Neuronal stem cell (in vitro differentiated cells): ENCODE results near the gene PSENEN.
A peak's percentile ranks its signal among the peaks of the same experiment; 100 is the strongest.

Experiments
- DNase-seq: peaks from one replicate; pipeline ENCODE4 v3.0.0-alpha.2; 2013; ENCODE audit warnings: low spot score
- H2AFZ ChIP-seq: one replicate; pipeline ENCODE4 v1.6.1; 2013; ENCODE audit warnings: mild to moderate bottlenecking, low read length, inconsistent platforms
- H2AK5ac ChIP-seq: 2 replicates; pipeline ENCODE4 v1.6.1; 2013; ENCODE audit warnings: low read depth, mild to moderate bottlenecking, inconsistent platforms, low read length, moderate library complexity, mixed read lengths
- H2BK120ac ChIP-seq: 2 replicates; pipeline ENCODE4 v1.6.1; 2013; ENCODE audit warnings: low read depth, mild to moderate bottlenecking, inconsistent platforms, low read length, moderate library complexity, mixed read lengths
- H2BK12ac ChIP-seq: one replicate; pipeline ENCODE4 v1.6.1; 2013; ENCODE audit warnings: low read length, inconsistent platforms
- H2BK15ac ChIP-seq: 2 replicates; pipeline ENCODE4 v1.6.1; 2013; ENCODE audit warnings: mild to moderate bottlenecking, low read length, inconsistent platforms, mixed read lengths
- H2BK5ac ChIP-seq: one replicate; pipeline ENCODE4 v1.6.1; 2013; ENCODE audit warnings: inconsistent platforms, mild to moderate bottlenecking, low read length, moderate library complexity
- H3K14ac ChIP-seq: one replicate; pipeline ENCODE4 v1.6.1; 2013; ENCODE audit warnings: low read length, inconsistent platforms
- H3K18ac ChIP-seq: 2 replicates; pipeline ENCODE4 v1.6.1; 2013; ENCODE audit warnings: low read length, inconsistent platforms
- H3K23ac ChIP-seq: 2 replicates; pipeline ENCODE4 v1.6.1; 2013; ENCODE audit warnings: low read depth, mild to moderate bottlenecking, mixed read lengths, low read length, inconsistent platforms; ENCODE audit not compliant: poor library complexity
- H3K27ac ChIP-seq: replicated peaks from 3 replicates; pipeline ENCODE4 v1.5.1; 2013; ENCODE audit warnings: low read length, inconsistent platforms
- H3K27me3 ChIP-seq, 3 experiments: 2 replicates each; pipeline ENCODE4 v1.6.1; 2013; ENCODE audit warnings: low read length in 3 of 3, mild to moderate bottlenecking in 2 of 3, inconsistent platforms in 1 of 3, low read depth in 1 of 3, mixed read lengths in 1 of 3, moderate library complexity in 1 of 3; ENCODE audit not compliant: control insufficient read depth in 3 of 3, insufficient read depth in 3 of 3
- H3K36me3 ChIP-seq, 2 donors: replicated peaks in 1 of 2; 2 replicates each; pipeline ENCODE4 v1.6.1; 2013; ENCODE audit warnings: low read length in 2 of 2; ENCODE audit not compliant: control insufficient read depth in 2 of 2, insufficient read depth in 2 of 2
- H3K4ac ChIP-seq: 2 replicates; pipeline ENCODE4 v1.6.1; 2013; ENCODE audit warnings: inconsistent platforms, mild to moderate bottlenecking, low read length, moderate library complexity
- H3K4me1 ChIP-seq, 2 donors: 1 replicate in 1 of 2; 2 replicates in 1 of 2; pipeline ENCODE4 v1.6.1; 2013; ENCODE audit warnings: low read length in 2 of 2, low read depth in 1 of 2; ENCODE audit not compliant: control insufficient read depth in 2 of 2, insufficient read depth in 1 of 2
- H3K4me2 ChIP-seq: one replicate; pipeline ENCODE4 v1.6.1; 2013; ENCODE audit warnings: mild to moderate bottlenecking, low read length, inconsistent platforms; ENCODE audit not compliant: insufficient read depth, poor library complexity, severe bottlenecking
- H3K4me3 ChIP-seq, 2 donors: 2 replicates each; pipeline ENCODE4 v1.5.1; 2013; ENCODE audit warnings: low read length in 2 of 2, mild to moderate bottlenecking in 2 of 2, inconsistent platforms in 1 of 2, moderate library complexity in 1 of 2
- H3K79me1 ChIP-seq: one replicate; pipeline ENCODE4 v1.6.1; 2013; ENCODE audit warnings: low read depth, mild to moderate bottlenecking, inconsistent platforms, low read length, moderate library complexity
- H3K9ac ChIP-seq: one replicate; pipeline ENCODE4 v1.6.1; 2013; ENCODE audit warnings: mild to moderate bottlenecking, low read depth, low read length, inconsistent platforms; ENCODE audit not compliant: poor library complexity
- H3K9me3 ChIP-seq, 2 donors: replicated peaks in 1 of 2; 2 replicates each; pipeline versions ENCODE3 to v1.6.1; 2013; ENCODE audit warnings: low read length in 2 of 2, mild to moderate bottlenecking in 2 of 2, inconsistent platforms in 1 of 2, low read depth in 1 of 2, mixed read lengths in 1 of 2, moderate library complexity in 1 of 2; ENCODE audit not compliant: control insufficient read depth in 2 of 2, insufficient read depth in 1 of 2
- H4K8ac ChIP-seq: one replicate; pipeline ENCODE4 v1.6.1; 2013; ENCODE audit warnings: low read depth, mild to moderate bottlenecking, inconsistent platforms, low read length, moderate library complexity
- H4K91ac ChIP-seq: one replicate; pipeline ENCODE4 v1.6.1; 2013; ENCODE audit warnings: low read length, low read depth, mild to moderate bottlenecking, inconsistent platforms; ENCODE audit not compliant: poor library complexity
- WGBS, 2 donors: extraction: QIAGEN DNeasy Blood & Tissue Kit; methylation state at CpG; one replicate each; pipeline ENCODE4 v1.1.7; 2013; ENCODE audit warnings: missing lambda C conversion rate in 2 of 2, mixed read lengths in 1 of 2; ENCODE audit not compliant: insufficient read length in 2 of 2, insufficient replicate concordance in 1 of 2; ENCODE audit errors: extremely low coverage in 2 of 2; 5-methylcytosine and 5-hydroxymethylcytosine counted together

PSENEN gene

DNA sequence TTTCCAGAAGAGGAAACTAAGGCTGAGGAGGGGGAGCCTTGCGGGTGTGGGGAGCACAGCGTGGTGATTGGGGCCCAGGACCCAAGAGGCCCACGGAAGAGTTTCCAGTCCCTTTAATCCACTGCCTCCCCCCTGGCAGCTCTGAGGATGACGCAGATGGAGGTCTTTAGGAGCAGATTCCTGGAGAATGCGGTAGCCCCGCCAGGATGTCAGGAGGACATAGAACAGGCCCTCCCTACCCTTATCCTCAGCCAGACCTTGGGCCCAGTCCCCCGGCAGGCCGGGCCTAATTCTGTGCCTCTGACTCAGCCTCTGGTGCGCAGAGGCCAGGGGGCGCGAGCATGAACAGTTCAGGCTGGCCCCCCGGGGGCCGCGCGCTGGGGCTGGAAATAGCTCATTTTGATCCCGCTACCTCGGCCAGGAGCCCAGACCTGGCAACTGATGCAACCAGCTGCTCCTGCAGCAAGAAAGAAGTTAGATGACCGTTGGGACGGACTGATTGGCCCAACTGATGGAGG, 11.8 kb downstream of the PSENEN start:
- no peak overlapping the region for H4K91ac ChIP-seq
- peak overlapping the region; percentile 56 for H3K14ac ChIP-seq
- H3K79me1 ChIP-seq, result peaks cover 17% of the 10 kb centered on the region
- H2BK5ac ChIP-seq, result peak overlapping the region; percentile 75
- peak overlapping the region; percentile 72 for H2BK120ac ChIP-seq
- peaks cover 12 to 24% of the 10 kb centered on the region in 2 donors for H3K4me1 ChIP-seq
- peak overlapping the region; percentile 76 to 93 for H3K4me3 ChIP-seq
- peak overlapping the region; percentile 81 for H3K9ac ChIP-seq
- peaks cover 0 to 13% (median 3%) of the 10 kb centered on the region in 3 experiments for H3K27me3 ChIP-seq
- H2AK5ac ChIP-seq, result peak overlapping the region; percentile 99
- H3K36me3 ChIP-seq, result peaks cover 25 to 53% of the 10 kb centered on the region in 2 donors
- peak overlapping the region; percentile 75 for H2AFZ ChIP-seq
- H3K4ac ChIP-seq, result peak overlapping the region; percentile 53
- H4K8ac ChIP-seq, result peak overlapping the region; percentile 82
- peak overlapping the region; percentile 97 for H2BK15ac ChIP-seq
- no peak for DNase-seq
- peak overlapping the region; percentile 58 for H2BK12ac ChIP-seq
- WGBS, 2 donors, result no CpG with 5 or more reads among the region's 19 CpGs
- no peaks in the 10 kb centered on the region for H3K9me3 ChIP-seq
- H3K27ac ChIP-seq, result peak overlapping the region; percentile 90
- peak overlapping the region; percentile 83 for H3K4me2 ChIP-seq
- H3K23ac ChIP-seq, result peak overlapping the region; percentile 65
- peak overlapping the region; percentile 74 for H3K18ac ChIP-seq

GRCh38 chr19:35757749-35758608, 12.5 kb downstream of the PSENEN start, which contains the start of gene PROSER3:
Gene PROSER3 (plus strand): TSS chr19:35758176. CDS start chr19:35758216, 40 bp downstream.
- peak within 1 kb of the TSS; percentile 90 for H3K23ac ChIP-seq
- peak within 1 kb of the TSS; percentile 98 for H3K18ac ChIP-seq
- peak within 1 kb of the TSS; percentile 58 for H2BK12ac ChIP-seq
- peak; percentile 98 for DNase-seq
- peaks cover 0 to 13% (median 3%) of the 10 kb centered on the region in 3 experiments for H3K27me3 ChIP-seq
- peak within 1 kb of the TSS; percentile 93 for H2AFZ ChIP-seq
- H4K91ac ChIP-seq, result no peak within 1 kb of the TSS
- H3K9ac ChIP-seq, result peak within 1 kb of the TSS; percentile 95
- peak within 1 kb of the TSS; percentile 83 for H3K4me2 ChIP-seq
- H3K4ac ChIP-seq, result peak within 1 kb of the TSS; percentile 53
- peak within 1 kb of the TSS; percentile 82 for H4K8ac ChIP-seq
- H3K9me3 ChIP-seq, result no peaks in the 10 kb centered on the region
- peak within 1 kb of the TSS; percentile 56 for H3K14ac ChIP-seq
- peak within 1 kb of the TSS; percentile 72 for H2BK120ac ChIP-seq
- H3K4me3 ChIP-seq, result peak within 1 kb of the TSS; percentile 93 to 99
- H3K27ac ChIP-seq, result peak within 1 kb of the TSS; percentile 91
- peak within 1 kb of the TSS; percentile 87 for H2BK5ac ChIP-seq
- peaks cover 12 to 24% of the 10 kb centered on the region in 2 donors for H3K4me1 ChIP-seq
- peaks cover 17% of the 10 kb centered on the region for H3K79me1 ChIP-seq
- H2AK5ac ChIP-seq, result peak within 1 kb of the TSS; percentile 99
- H3K36me3 ChIP-seq, result peaks cover 26 to 51% of the 10 kb centered on the region in 2 donors
- H2BK15ac ChIP-seq, result peak within 1 kb of the TSS; percentile 97
- WGBS, 2 donors, result no CpG with 5 or more reads among the region's 53 CpGs

DNA sequence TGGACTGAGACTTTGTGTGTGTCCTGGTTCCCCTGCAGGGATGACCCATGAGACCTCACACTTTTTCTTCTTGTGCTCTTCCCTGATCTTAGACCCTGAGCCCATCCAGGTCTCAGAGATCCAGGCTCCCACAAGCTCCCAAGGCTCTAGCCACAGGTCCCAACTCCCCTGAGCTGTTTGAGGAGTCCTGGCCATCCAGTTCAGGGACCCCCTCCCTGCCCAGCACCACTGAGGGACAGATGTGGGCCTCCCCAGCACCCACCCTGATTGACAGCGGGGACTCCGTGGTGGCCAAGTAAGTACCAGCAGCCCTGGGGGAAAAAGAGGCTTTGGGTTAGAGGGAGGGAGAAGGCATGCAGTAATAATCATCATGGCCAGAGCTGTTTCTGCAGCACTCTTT, 14.2 kb downstream of the PSENEN start:
- Histone ChIP-seq H2BK120ac (no peak overlapping the region), H4K8ac (no peak overlapping the region), H3K9ac (peak overlapping the region; percentile 16), H3K36me3 (peaks cover 24 to 47% of the 10 kb centered on the region in 2 donors), H4K91ac (no peak overlapping the region), H3K14ac (no peak overlapping the region), H3K79me1 (peaks cover 16% of the 10 kb centered on the region), H3K27me3 (peaks cover 0 to 13% (median 3%) of the 10 kb centered on the region in 3 experiments), H3K4me1 (peaks cover 12 to 24% of the 10 kb centered on the region in 2 donors), H2BK5ac (no peak overlapping the region), H3K4me2 (no peak overlapping the region), H3K9me3 (no peaks in the 10 kb centered on the region), H2BK15ac (no peak overlapping the region), H3K4me3 (peak overlapping the region in 1 of 2 donors; percentile 93), H3K4ac (no peak overlapping the region), H3K27ac (no peak overlapping the region), H2BK12ac (no peak overlapping the region), H3K18ac (no peak overlapping the region), H3K23ac (no peak overlapping the region), H2AK5ac (no peak overlapping the region), H2AFZ (no peak overlapping the region)
- no peak for DNase-seq
- no CpG with 5 or more reads among the region's 2 CpGs for WGBS, 2 donors
